ENCODE data around the gene COL13A1. TPM values are rescaled to one million over a fixed set of nuclear protein-coding genes. Genes with fewer than 3 reads are reported as not detected.
A peak's percentile ranks its signal among the peaks of the same experiment; 100 is the strongest.

Gene COL13A1
- total RNA-seq, 1 experiment from 2014 or later, result 5.9 TPM

DNA sequence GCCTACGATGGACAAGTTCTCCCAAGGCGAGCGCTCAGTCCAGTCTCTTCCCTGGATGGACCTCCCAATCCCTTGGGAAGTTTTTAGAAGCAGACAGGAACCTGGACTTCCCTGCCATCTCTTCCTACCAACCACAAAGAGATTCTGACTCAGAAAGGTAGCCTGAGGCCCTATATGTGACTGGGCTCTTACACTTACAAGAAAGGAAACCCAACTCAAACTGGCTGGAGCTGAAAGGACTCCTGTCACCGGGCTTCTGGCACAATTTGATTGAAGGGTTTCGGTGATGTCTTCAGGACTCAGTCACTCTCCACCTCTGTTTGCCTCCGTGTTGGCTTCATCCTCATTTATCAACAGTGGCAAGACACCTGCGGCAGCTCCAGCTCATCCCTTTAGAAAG, 3.7 kb upstream of the COL13A1 start:
- no peak for TF ChIP-seq CEBPB (IDR thresholded peaks at IDR 0.05; ENCODE audit: low read depth)
- no peak for TF ChIP-seq POLR2AphosphoS5 (IDR thresholded peaks at IDR 0.05; ENCODE audit: low read depth, low read length)
- TF ChIP-seq EZH2 (IDR thresholded peaks at IDR 0.05), result no peak
- no peak for TF ChIP-seq ZFX (IDR thresholded peaks at IDR 0.05)
- TF ChIP-seq MAX (IDR thresholded peaks at IDR 0.05), result no peak
- TF ChIP-seq SRF (IDR thresholded peaks at IDR 0.05; ENCODE audit: low read depth), result no peak
- no peak for TF ChIP-seq ATF3 (IDR thresholded peaks at IDR 0.05)
- no peak for TF ChIP-seq ZNF274 (IDR thresholded peaks at IDR 0.05; ENCODE audit: low read depth, low read length)
- no peak for TF ChIP-seq FOSL1 (IDR thresholded peaks at IDR 0.05; ENCODE audit: low read depth)
- Histone ChIP-seq H2AFZ (ENCODE audit: low read depth, low read length, poor library complexity, severe bottlenecking) (no peak overlapping the region), H3K27me3 (ENCODE audit: insufficient read depth, low read length) (no peaks in the 10 kb centered on the region), H3K4me1 (ENCODE audit: control insufficient read depth in 1 of 2, insufficient read depth in 2 of 2, low read length in 2 of 2) (peaks cover 5 to 26% of the 10 kb centered on the region in 2 experiments; a peak in 3 of 4 replicates), H4K20me1 (ENCODE audit: insufficient read depth) (no peaks in the 10 kb centered on the region), H3K36me3 (ENCODE audit: control insufficient read depth in 1 of 2, insufficient read depth in 2 of 2, low read length in 2 of 2) (no peaks in the 10 kb centered on the region), H3K4me2 (ENCODE audit: low read length) (no peak overlapping the region), H3K4me3 (replicated peaks in 1 of 2; ENCODE audit: low read depth in 1 of 2, low read length in 2 of 2) (no peak overlapping the region), H3K9me2 (ENCODE audit: insufficient read depth) (no peaks in the 10 kb centered on the region), H3K79me2 (ENCODE audit: insufficient read depth, low read length) (no peaks in the 10 kb centered on the region), H3K9me3 (ENCODE audit: control insufficient read depth in 1 of 2, insufficient read depth in 1 of 2, low read depth in 1 of 2, low read length in 2 of 2) (no peaks in the 10 kb centered on the region), H3K27ac (ENCODE audit: low read depth, low read length) (no peak overlapping the region), H3K9ac (ENCODE audit: low read length) (no peak overlapping the region)
- no peak for DNase-seq (ENCODE audit: low read depth, low spot score)
- CTCF ChIA-PET, result interaction anchor here (1.2 kb wide), 1 partner anchor 10 kb away, joined by 3 read pairs; no protein-coding TSS in a partner anchor
- BruUV-seq (replicated peaks), result no TSS peak
- intact Hi-C loops (cut with micrococcal nuclease), result no loop called here
- RAD21 ChIA-PET (ENCODE audit: low non-redundant PET in 1 of 2, low total read pairs in 2 of 2, uncharacterized antibody in 2 of 2, unreplicated experiment in 2 of 2), result no interaction called here
- POLR2A ChIA-PET, result no interaction called here
- ATAC-seq, result no peak

DNA sequence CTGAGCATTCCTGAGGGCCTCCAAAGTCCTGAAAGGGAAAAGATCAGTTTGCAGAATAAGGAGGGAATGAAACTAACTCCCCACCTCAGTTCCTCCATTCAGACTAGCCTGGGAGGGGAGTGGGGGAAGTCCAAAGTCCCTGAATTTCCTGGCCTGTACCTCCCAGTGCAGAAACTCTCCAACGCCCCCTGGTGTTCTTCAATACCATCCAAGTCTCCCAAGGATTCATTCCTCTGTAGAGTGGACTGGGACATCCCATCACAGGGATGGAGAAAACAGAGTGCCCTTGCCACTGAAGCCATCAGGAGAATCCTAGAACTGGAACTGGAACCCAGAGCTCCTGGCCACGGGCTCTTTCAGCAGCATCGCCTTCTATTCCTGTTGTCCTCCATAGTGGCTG, 1.6 kb upstream of the COL13A1 start:
- no peaks in the 10 kb centered on the region for H4K20me1 ChIP-seq (ENCODE audit: insufficient read depth)
- peak; percentile 65 for TF ChIP-seq RAD21 (IDR thresholded peaks at IDR 0.05; ENCODE audit: low read depth)
- TF ChIP-seq TCF7L2 (IDR thresholded peaks at IDR 0.05; ENCODE audit: borderline replicate concordance, extremely low read depth, insufficient read depth, insufficient read length), result no peak
- TF ChIP-seq MAX (IDR thresholded peaks at IDR 0.05), result no peak
- TF ChIP-seq EZH2phosphoT487 (IDR thresholded peaks at IDR 0.05; ENCODE audit: borderline replicate concordance), result no peak
- TF ChIP-seq, protein P1, sequence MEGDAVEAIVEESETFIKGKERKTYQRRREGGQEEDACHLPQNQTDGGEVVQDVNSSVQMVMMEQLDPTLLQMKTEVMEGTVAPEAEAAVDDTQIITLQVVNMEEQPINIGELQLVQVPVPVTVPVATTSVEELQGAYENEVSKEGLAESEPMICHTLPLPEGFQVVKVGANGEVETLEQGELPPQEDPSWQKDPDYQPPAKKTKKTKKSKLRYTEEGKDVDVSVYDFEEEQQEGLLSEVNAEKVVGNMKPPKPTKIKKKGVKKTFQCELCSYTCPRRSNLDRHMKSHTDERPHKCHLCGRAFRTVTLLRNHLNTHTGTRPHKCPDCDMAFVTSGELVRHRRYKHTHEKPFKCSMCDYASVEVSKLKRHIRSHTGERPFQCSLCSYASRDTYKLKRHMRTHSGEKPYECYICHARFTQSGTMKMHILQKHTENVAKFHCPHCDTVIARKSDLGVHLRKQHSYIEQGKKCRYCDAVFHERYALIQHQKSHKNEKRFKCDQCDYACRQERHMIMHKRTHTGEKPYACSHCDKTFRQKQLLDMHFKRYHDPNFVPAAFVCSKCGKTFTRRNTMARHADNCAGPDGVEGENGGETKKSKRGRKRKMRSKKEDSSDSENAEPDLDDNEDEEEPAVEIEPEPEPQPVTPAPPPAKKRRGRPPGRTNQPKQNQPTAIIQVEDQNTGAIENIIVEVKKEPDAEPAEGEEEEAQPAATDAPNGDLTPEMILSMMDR (IDR thresholded peaks at IDR 0.05 in 2 of 3, conservative IDR thresholded peaks at IDR 0.05 in 1 of 3; ENCODE audit: borderline replicate concordance in 1 of 3, insufficient read depth in 1 of 3, low read depth in 2 of 3, low read length in 2 of 3), result peak; percentile 81 to 87 (median 84); a peak in 5 of 6 replicates
- DNase-seq (ENCODE audit: low read depth, low spot score) (peak; percentile 67), ATAC-seq (peak; percentile 60)
- H3K27ac ChIP-seq (ENCODE audit: low read depth, low read length), result no peak overlapping the region
- no peaks in the 10 kb centered on the region for H3K36me3 ChIP-seq (ENCODE audit: control insufficient read depth in 1 of 2, insufficient read depth in 2 of 2, low read length in 2 of 2)
- POLR2A ChIA-PET, result no interaction called here
- H3K9me2 ChIP-seq (ENCODE audit: insufficient read depth), result no peaks in the 10 kb centered on the region
- H3K4me2 ChIP-seq (ENCODE audit: low read length), result no peak overlapping the region
- H2AFZ ChIP-seq (ENCODE audit: low read depth, low read length, poor library complexity, severe bottlenecking), result no peak overlapping the region
- H3K79me2 ChIP-seq (ENCODE audit: insufficient read depth, low read length), result no peaks in the 10 kb centered on the region
- RAD21 ChIA-PET (ENCODE audit: low non-redundant PET in 1 of 2, low total read pairs in 2 of 2, uncharacterized antibody in 2 of 2, unreplicated experiment in 2 of 2), result interaction anchor here in 1 of 2 experiments (1.0 kb wide), 1 partner anchor 115 kb away, joined by 3 read pairs; no protein-coding TSS in a partner anchor
- CTCF ChIA-PET, result interaction anchor here (1.4 to 2.7 kb wide), 5 partner anchors 12 to 156 kb away, joined by 5 to 54 read pairs (median 8); no protein-coding TSS in a partner anchor
- no TSS peak for BruUV-seq (replicated peaks)
- H3K9ac ChIP-seq (ENCODE audit: low read length), result no peak overlapping the region
- intact Hi-C loops (cut with micrococcal nuclease), result loop anchor here (1.0 to 5.0 kb wide), 3 partner anchors 57 to 112 kb away; no protein-coding TSS in a partner anchor
- H3K4me3 ChIP-seq (replicated peaks in 1 of 2; ENCODE audit: low read depth in 1 of 2, low read length in 2 of 2), result no peak overlapping the region
- no peaks in the 10 kb centered on the region for H3K9me3 ChIP-seq (ENCODE audit: control insufficient read depth in 1 of 2, insufficient read depth in 1 of 2, low read depth in 1 of 2, low read length in 2 of 2)
- H3K4me1 ChIP-seq (ENCODE audit: control insufficient read depth in 1 of 2, insufficient read depth in 2 of 2, low read length in 2 of 2), result peaks cover 7 to 36% of the 10 kb centered on the region in 2 experiments; a peak in 3 of 4 replicates
- no peaks in the 10 kb centered on the region for H3K27me3 ChIP-seq (ENCODE audit: insufficient read depth, low read length)
